H9 (cell line): ENCODE measurements around the gene MMP11. TPM values are rescaled to one million over a fixed set of nuclear protein-coding genes. Genes with fewer than 3 reads are reported as not detected.

Source experiments
- DNase-seq: peaks from one replicate; pipeline ENCODE4 v3.0.0-alpha.2; 2017
- H2AFZ ChIP-seq: one replicate; pipeline ENCODE4 v1.6.1; 2013; ENCODE audit warnings: mild to moderate bottlenecking, low read length, control low read depth, moderate library complexity
- H2AK5ac ChIP-seq: 2 replicates; pipeline ENCODE4 v1.6.1; 2013; ENCODE audit warnings: low read length, control low read depth, mixed read lengths; ENCODE audit not compliant: insufficient read length
- H2BK120ac ChIP-seq: one replicate; pipeline ENCODE4 v1.6.1; 2013; ENCODE audit warnings: low read depth, mild to moderate bottlenecking, low read length, control low read depth, inconsistent platforms; ENCODE audit not compliant: poor library complexity, severe bottlenecking
- H2BK12ac ChIP-seq: 2 replicates; pipeline ENCODE4 v1.6.1; 2013; ENCODE audit warnings: low read length, control low read depth, mixed read lengths, low read depth; ENCODE audit not compliant: insufficient read length
- H2BK15ac ChIP-seq: 2 replicates; pipeline ENCODE4 v1.6.1; 2013; ENCODE audit warnings: low read depth, low read length, control low read depth
- H2BK20ac ChIP-seq: one replicate; pipeline ENCODE4 v1.6.1; 2013; ENCODE audit warnings: low read depth, mild to moderate bottlenecking, low read length, control low read depth, inconsistent platforms; ENCODE audit not compliant: poor library complexity, severe bottlenecking
- H2BK5ac ChIP-seq: 2 replicates; pipeline ENCODE4 v1.6.1; 2013; ENCODE audit warnings: low read length, control low read depth, mixed read lengths; ENCODE audit not compliant: insufficient read length
- H3K14ac ChIP-seq: 2 replicates; pipeline ENCODE4 v1.6.1; 2013; ENCODE audit warnings: low read length, control low read depth; ENCODE audit not compliant: insufficient read depth
- H3K18ac ChIP-seq: 2 replicates; pipeline ENCODE4 v1.6.1; 2013; ENCODE audit warnings: low read depth, mild to moderate bottlenecking, mixed read lengths, low read length, control low read depth; ENCODE audit not compliant: insufficient read length
- H3K23ac ChIP-seq: 2 replicates; pipeline ENCODE4 v1.6.1; 2013; ENCODE audit warnings: low read length, control low read depth, mixed read lengths, low read depth; ENCODE audit not compliant: insufficient read length
- H3K23me2 ChIP-seq: 2 replicates; pipeline ENCODE4 v1.6.1; 2013; ENCODE audit warnings: low read depth, mild to moderate bottlenecking, mixed read lengths, low read length, control low read depth; ENCODE audit not compliant: insufficient read length, poor library complexity, severe bottlenecking
- H3K27ac ChIP-seq: 2 replicates; pipeline ENCODE4 v1.5.1; 2013; ENCODE audit warnings: low read length, control low read depth, mixed read lengths, low read depth; ENCODE audit not compliant: insufficient read length
- H3K27me3 ChIP-seq: 2 replicates; pipeline ENCODE4 v1.6.1; 2013; ENCODE audit warnings: low read length, control low read depth, inconsistent platforms; ENCODE audit not compliant: insufficient read depth
- H3K4ac ChIP-seq: 2 replicates; pipeline ENCODE4 v1.6.1; 2013; ENCODE audit warnings: low read depth, mild to moderate bottlenecking, control low read depth, inconsistent platforms, low read length, moderate library complexity
- H3K4me1 ChIP-seq: 2 replicates; pipeline ENCODE4 v1.6.1; 2013; ENCODE audit warnings: low read length, control low read depth, inconsistent platforms; ENCODE audit not compliant: insufficient read depth
- H3K4me2 ChIP-seq: 2 replicates; pipeline ENCODE4 v1.6.1; 2013; ENCODE audit warnings: low read length, control low read depth, mixed read lengths; ENCODE audit not compliant: insufficient read length, insufficient read depth
- H3K56ac ChIP-seq: 2 replicates; pipeline ENCODE4 v1.6.1; 2013; ENCODE audit warnings: low read depth, mild to moderate bottlenecking, mixed read lengths, low read length, control low read depth; ENCODE audit not compliant: insufficient read length
- H3K79me1 ChIP-seq: 2 replicates; pipeline ENCODE4 v1.6.1; 2013; ENCODE audit warnings: low read depth, mild to moderate bottlenecking, moderate library complexity, low read length, control low read depth, inconsistent platforms; ENCODE audit not compliant: insufficient read depth, poor library complexity, severe bottlenecking
- H3K79me2 ChIP-seq: 2 replicates; pipeline ENCODE4 v1.6.1; 2013; ENCODE audit warnings: low read length, control low read depth, inconsistent platforms; ENCODE audit not compliant: insufficient read depth
- H3K9ac ChIP-seq: 2 replicates; pipeline ENCODE4 v1.6.1; 2013; ENCODE audit warnings: low read length, control low read depth, mixed read lengths; ENCODE audit not compliant: insufficient read length; ENCODE audit errors: extremely low read depth
- H3K9me3 ChIP-seq: one replicate; pipeline ENCODE4 v1.6.1; 2013; ENCODE audit warnings: low read depth, low read length, inconsistent platforms; ENCODE audit not compliant: control insufficient read depth
- H3T11ph ChIP-seq: one replicate; pipeline ENCODE4 v1.6.1; 2013; ENCODE audit warnings: mild to moderate bottlenecking, low read length, control low read depth, inconsistent platforms
- H4K20me1 ChIP-seq: one replicate; pipeline ENCODE4 v1.6.1; 2013; ENCODE audit not compliant: control insufficient read depth, insufficient read length, insufficient read depth
- H4K5ac ChIP-seq: 2 replicates; pipeline ENCODE4 v1.6.1; 2013; ENCODE audit warnings: low read depth, mild to moderate bottlenecking, mixed read lengths, low read length, control low read depth; ENCODE audit not compliant: insufficient read length
- H4K8ac ChIP-seq: replicated peaks from 2 replicates; pipeline ENCODE4 v1.6.1; 2013; ENCODE audit warnings: low read length, control low read depth, mixed read lengths, low read depth; ENCODE audit not compliant: insufficient read length
- H4K91ac ChIP-seq: 2 replicates; pipeline ENCODE4 v1.6.1; 2013; ENCODE audit warnings: low read depth, mild to moderate bottlenecking, moderate library complexity, mixed read lengths, low read length, control low read depth; ENCODE audit not compliant: insufficient read length
- H3K27ac Mint-ChIP-seq, 3 experiments: 2 replicates in 2 of 3; 3 replicates in 1 of 3; pipeline ENCODE4 v1.8.0; 2020 to 2021; ENCODE audit warnings: mixed read lengths in 3 of 3, mild to moderate bottlenecking in 1 of 3, moderate library complexity in 1 of 3
- H3K27me3 Mint-ChIP-seq: 2 replicates; pipeline ENCODE4 v1.8.0; 2021; ENCODE audit warnings: low read depth, mild to moderate bottlenecking, moderate library complexity, mixed read lengths
- H3K36me3 Mint-ChIP-seq, 3 experiments: 2 replicates in 2 of 3; 3 replicates in 1 of 3; pipeline ENCODE4 v1.8.0; 2020 to 2021; ENCODE audit warnings: low read depth in 3 of 3, mixed read lengths in 3 of 3; ENCODE audit not compliant: insufficient read depth in 1 of 3
- H3K4me1 Mint-ChIP-seq, 2 experiments: 2 replicates each; pipeline ENCODE4 v1.8.0; 2020; ENCODE audit warnings: mixed read lengths in 2 of 2
- H3K4me3 Mint-ChIP-seq, 2 experiments: 2 replicates in 1 of 2; 3 replicates in 1 of 2; pipeline ENCODE4 v1.8.0; 2020 to 2021; ENCODE audit warnings: mild to moderate bottlenecking in 2 of 2, mixed read lengths in 2 of 2, moderate library complexity in 1 of 2
- H3K9me3 Mint-ChIP-seq, 2 experiments: 2 replicates in 1 of 2; 3 replicates in 1 of 2; pipeline ENCODE4 v1.8.0; 2020; ENCODE audit warnings: mild to moderate bottlenecking in 2 of 2, mixed read lengths in 2 of 2, moderate library complexity in 1 of 2
- WGBS: extraction: QIAGEN DNeasy Blood & Tissue Kit; methylation state at CpG from one replicate; pipeline ENCODE4 v1.1.7; 2013; ENCODE audit warnings: missing lambda C conversion rate, low lambda C conversion rate, mixed read lengths; ENCODE audit not compliant: insufficient read length; ENCODE audit errors: extremely low coverage; 5-methylcytosine and 5-hydroxymethylcytosine counted together
- total RNA-seq: library from RNA; stranded (reverse); gene quantifications from 2 replicates; pipeline ENCODE4 v1.2.1, GENCODE V29; 2021
- TF ChIP-seq, protein P1 (sequence below): fragments of 200-600 bp; sonication (generic); conservative IDR thresholded peaks from 3 replicates; pipeline ENCODE4 v1.8.0; 2021; ENCODE audit warnings: antibody characterized with exemption, mild to moderate bottlenecking

MMP11 gene
- total RNA-seq, 1 experiment from 2014 or later, result 5.3 TPM

DNA sequence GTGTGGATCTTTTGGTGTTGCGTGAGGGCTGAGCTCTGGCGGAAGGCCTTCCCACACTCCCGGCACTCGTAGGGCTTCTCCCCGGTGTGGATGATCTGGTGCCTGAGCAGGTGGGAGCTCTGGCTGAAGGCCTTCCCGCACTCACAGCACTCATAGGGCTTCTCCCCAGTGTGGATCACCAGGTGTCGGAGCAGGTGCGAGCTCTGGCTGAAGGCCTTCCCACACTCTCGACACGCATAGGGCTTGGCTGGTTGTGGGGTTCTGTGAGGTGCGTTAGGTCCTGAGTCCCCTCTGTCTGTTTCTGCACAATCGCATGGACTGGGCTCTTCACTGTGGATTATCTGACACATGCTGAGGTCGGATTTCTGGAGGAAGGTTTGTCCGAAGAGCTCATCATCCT is 28.2 kb upstream of the MMP11 start:
- Histone ChIP-seq H2BK12ac (no peak overlapping the region), H4K5ac (no peak overlapping the region), H2AFZ (no peak overlapping the region), H3K9ac (no peak overlapping the region), H2BK15ac (no peak overlapping the region), H3K27ac (no peak overlapping the region), H3K56ac (no peak overlapping the region), H3K18ac (no peak overlapping the region), H3K9me3 (no peaks in the 10 kb centered on the region), H2BK120ac (no peak overlapping the region), H3K23me2 (no peaks in the 10 kb centered on the region), H2BK5ac (no peak overlapping the region), H3K79me1 (no peaks in the 10 kb centered on the region), H4K20me1 (no peaks in the 10 kb centered on the region), H2BK20ac (no peak overlapping the region), H4K91ac (no peak overlapping the region), H3K4ac (no peak overlapping the region), H3K23ac (no peak overlapping the region), H3K14ac (no peak overlapping the region), H3K4me2 (no peak overlapping the region), H2AK5ac (no peak overlapping the region), H3K79me2 (no peaks in the 10 kb centered on the region), H3K27me3 (no peaks in the 10 kb centered on the region), H3K4me1 (no peaks in the 10 kb centered on the region; the same call in none of the 2 replicates), H4K8ac (no peak overlapping the region), H3T11ph (no peak overlapping the region)
- no peaks in the 10 kb centered on the region for H3K27me3 Mint-ChIP-seq
- no peak overlapping the region for H3K4me3 Mint-ChIP-seq
- peaks cover 16 to 25% (median 18%) of the 10 kb centered on the region in 3 experiments for H3K36me3 Mint-ChIP-seq
- H3K4me1 Mint-ChIP-seq, result no peaks in the 10 kb centered on the region; a peak in 1 of 4 replicates
- TF ChIP-seq, protein P1, sequence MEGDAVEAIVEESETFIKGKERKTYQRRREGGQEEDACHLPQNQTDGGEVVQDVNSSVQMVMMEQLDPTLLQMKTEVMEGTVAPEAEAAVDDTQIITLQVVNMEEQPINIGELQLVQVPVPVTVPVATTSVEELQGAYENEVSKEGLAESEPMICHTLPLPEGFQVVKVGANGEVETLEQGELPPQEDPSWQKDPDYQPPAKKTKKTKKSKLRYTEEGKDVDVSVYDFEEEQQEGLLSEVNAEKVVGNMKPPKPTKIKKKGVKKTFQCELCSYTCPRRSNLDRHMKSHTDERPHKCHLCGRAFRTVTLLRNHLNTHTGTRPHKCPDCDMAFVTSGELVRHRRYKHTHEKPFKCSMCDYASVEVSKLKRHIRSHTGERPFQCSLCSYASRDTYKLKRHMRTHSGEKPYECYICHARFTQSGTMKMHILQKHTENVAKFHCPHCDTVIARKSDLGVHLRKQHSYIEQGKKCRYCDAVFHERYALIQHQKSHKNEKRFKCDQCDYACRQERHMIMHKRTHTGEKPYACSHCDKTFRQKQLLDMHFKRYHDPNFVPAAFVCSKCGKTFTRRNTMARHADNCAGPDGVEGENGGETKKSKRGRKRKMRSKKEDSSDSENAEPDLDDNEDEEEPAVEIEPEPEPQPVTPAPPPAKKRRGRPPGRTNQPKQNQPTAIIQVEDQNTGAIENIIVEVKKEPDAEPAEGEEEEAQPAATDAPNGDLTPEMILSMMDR, result no peak
- no peak for DNase-seq
- H3K27ac Mint-ChIP-seq, result peak overlapping the region in 2 of 3 experiments; percentile 19 to 78; a peak in 2 of 7 replicates
- no CpG with 5 or more reads among the region's 14 CpGs for WGBS
- H3K9me3 Mint-ChIP-seq, result no peaks in the 10 kb centered on the region
